ENCODE measurements around the gene SLCO2A1. TPM values are rescaled to one million over a fixed set of nuclear protein-coding genes. Genes with fewer than 3 reads are reported as not detected.

The SLCO2A1 gene
- total RNA-seq, 2 donors from 2014 or later = 15.9 to 46.7 TPM

- no peak for DNase-seq (ENCODE audit: low spot score)
- no peak for TF ChIP-seq POLR2AphosphoS5 (IDR thresholded peaks at IDR 0.05)
- TF ChIP-seq CTCF (IDR thresholded peaks at IDR 0.05) = no peak
- no peak for TF ChIP-seq POLR2A (IDR thresholded peaks at IDR 0.05)
- intact Hi-C loops (cut with DNase I) = no loop called here
- Histone ChIP-seq H3K4me1 (replicated peaks) (no peaks in the 10 kb centered on the region), H3K9me3 (no peaks in the 10 kb centered on the region), H3K36me3 (no peaks in the 10 kb centered on the region), H3K4me3 (no peak overlapping the region), H3K27me3 (replicated peaks; ENCODE audit: insufficient read depth) (no peaks in the 10 kb centered on the region), H3K27ac (no peak overlapping the region)
- 71% methylated on average over 4 of the region's 4 CpGs for WGBS
Observed at GRCh38 chr3:133980550-133980949, 49.2 kb downstream of the SLCO2A1 start.

GRCh38 chr3:133980035-133980434 is 49.7 kb downstream of the SLCO2A1 start:
- H3K4me1 ChIP-seq (replicated peaks) = no peaks in the 10 kb centered on the region
- no peak overlapping the region for H3K4me3 ChIP-seq
- DNase-seq (ENCODE audit: low spot score) = no peak
- TF ChIP-seq CTCF (IDR thresholded peaks at IDR 0.05) = no peak
- TF ChIP-seq POLR2AphosphoS5 (IDR thresholded peaks at IDR 0.05) = no peak
- no peak for TF ChIP-seq POLR2A (IDR thresholded peaks at IDR 0.05)
- no peak overlapping the region for H3K27ac ChIP-seq
- no peaks in the 10 kb centered on the region for H3K27me3 ChIP-seq (replicated peaks; ENCODE audit: insufficient read depth)
- 97% methylated on average over 2 of the region's 2 CpGs for WGBS
- no peaks in the 10 kb centered on the region for H3K9me3 ChIP-seq
- intact Hi-C loops (cut with DNase I) = no loop called here
- no peaks in the 10 kb centered on the region for H3K36me3 ChIP-seq

- DNase-seq (ENCODE audit: low spot score) = no peak
- no peaks in the 10 kb centered on the region for H3K27me3 ChIP-seq (replicated peaks; ENCODE audit: insufficient read depth)
- WGBS = 61% methylated on average over 6 of the region's 7 CpGs
- no peak overlapping the region for H3K27ac ChIP-seq
- H3K36me3 ChIP-seq = no peaks in the 10 kb centered on the region
- intact Hi-C loops (cut with DNase I) = no loop called here
- no peak for TF ChIP-seq POLR2AphosphoS5 (IDR thresholded peaks at IDR 0.05)
- TF ChIP-seq CTCF (IDR thresholded peaks at IDR 0.05) = no peak
- TF ChIP-seq POLR2A (IDR thresholded peaks at IDR 0.05) = no peak
- no peak overlapping the region for H3K4me3 ChIP-seq
- H3K4me1 ChIP-seq (replicated peaks) = no peaks in the 10 kb centered on the region
- H3K9me3 ChIP-seq = no peaks in the 10 kb centered on the region
Observed at GRCh38 chr3:133979553-133979952, 50.2 kb downstream of the SLCO2A1 start.

GRCh38 chr3:133977568-133977967 is 52.2 kb downstream of the SLCO2A1 start:
- no peak overlapping the region for H3K4me3 ChIP-seq
- no peaks in the 10 kb centered on the region for H3K4me1 ChIP-seq (replicated peaks)
- intact Hi-C loops (cut with DNase I) = no loop called here
- no peaks in the 10 kb centered on the region for H3K9me3 ChIP-seq
- WGBS = 67% methylated on average over 4 of the region's 4 CpGs
- no peaks in the 10 kb centered on the region for H3K27me3 ChIP-seq (replicated peaks; ENCODE audit: insufficient read depth)
- no peaks in the 10 kb centered on the region for H3K36me3 ChIP-seq
- no peak for TF ChIP-seq POLR2AphosphoS5 (IDR thresholded peaks at IDR 0.05)
- no peak for TF ChIP-seq CTCF (IDR thresholded peaks at IDR 0.05)
- no peak overlapping the region for H3K27ac ChIP-seq
- no peak for DNase-seq (ENCODE audit: low spot score)

GRCh38 chr3:133973249-133973980 is 56.3 kb downstream of the SLCO2A1 start:
- no peak for DNase-seq (ENCODE audit: low spot score)
- H3K27me3 ChIP-seq (replicated peaks; ENCODE audit: insufficient read depth) = no peaks in the 10 kb centered on the region
- H3K9me3 ChIP-seq = no peaks in the 10 kb centered on the region
- intact Hi-C loops (cut with DNase I) = no loop called here
- 85% methylated on average over 8 of the region's 8 CpGs for WGBS
- no peaks in the 10 kb centered on the region for H3K36me3 ChIP-seq
- no peaks in the 10 kb centered on the region for H3K4me1 ChIP-seq (replicated peaks)
- TF ChIP-seq POLR2A (IDR thresholded peaks at IDR 0.05) (no peak), POLR2AphosphoS5 (IDR thresholded peaks at IDR 0.05) (no peak), CTCF (IDR thresholded peaks at IDR 0.05) (no peak)
- no peak overlapping the region for H3K4me3 ChIP-seq
- H3K27ac ChIP-seq = no peak overlapping the region
